Astrocyte of the cerebellum (primary cell): ENCODE results near the gene KNL1.

Source experiments
- DNase-seq: peaks from one replicate; pipeline ENCODE4 v3.0.0-alpha.2; 2011; ENCODE audit warnings: low read depth
- H3K4me3 ChIP-seq: 2 replicates; pipeline ENCODE4 v1.5.1; 2011; ENCODE audit warnings: mild to moderate bottlenecking, low read depth, low read length, moderate library complexity
- CTCF ChIP-seq: IDR thresholded peaks from 2 replicates; pipeline ENCODE4 v1.5.1; 2012; ENCODE audit warnings: low read length, low read depth, moderate library complexity, mild to moderate bottlenecking; ENCODE audit errors: missing control alignments
- in situ Hi-C: cut with HindIII; loops from 2 replicates; pipeline ENCODE4 v1.10.0; 2017; ENCODE audit warnings: low sequenced_read_pairs

Gene KNL1

GRCh38 chr15:40695469-40695890, 101.4 kb downstream of the KNL1 start:
- DNase-seq = no peak
- peak overlapping the region; percentile 90 for H3K4me3 ChIP-seq
- no peak for TF ChIP-seq CTCF
- in situ Hi-C loops = no loop called here

DNA sequence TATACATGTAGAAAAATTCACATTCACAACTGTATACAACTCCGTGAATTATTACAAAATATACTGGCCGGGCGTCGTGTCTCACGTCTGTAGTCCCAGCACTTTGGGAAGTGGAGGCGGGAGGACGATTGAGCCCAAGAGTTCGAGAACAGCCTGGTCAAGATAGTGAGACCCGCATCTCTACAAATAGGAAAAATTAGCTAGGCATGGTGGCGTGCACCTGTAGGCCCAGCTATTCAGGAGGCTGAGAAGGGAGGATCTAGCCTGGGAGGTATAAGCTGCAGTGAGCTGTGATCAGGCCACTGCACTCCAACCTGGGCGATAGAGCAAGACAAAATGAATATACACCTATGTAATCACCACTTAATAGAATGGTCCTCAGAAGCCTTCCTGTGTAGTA, 102.2 kb downstream of the KNL1 start:
- peak overlapping the region; percentile 90 for H3K4me3 ChIP-seq
- in situ Hi-C loops = no loop called here

GRCh38 chr15:40697916-40698315, 103.9 kb downstream of the KNL1 start:
- DNase-seq = no peak
- in situ Hi-C loops = no loop called here
- H3K4me3 ChIP-seq = no peak overlapping the region
- TF ChIP-seq CTCF = no peak

More for the DNA sequence above, 102.2 kb downstream of the KNL1 start:
- no peak for DNase-seq
- no peak for TF ChIP-seq CTCF

DNA sequence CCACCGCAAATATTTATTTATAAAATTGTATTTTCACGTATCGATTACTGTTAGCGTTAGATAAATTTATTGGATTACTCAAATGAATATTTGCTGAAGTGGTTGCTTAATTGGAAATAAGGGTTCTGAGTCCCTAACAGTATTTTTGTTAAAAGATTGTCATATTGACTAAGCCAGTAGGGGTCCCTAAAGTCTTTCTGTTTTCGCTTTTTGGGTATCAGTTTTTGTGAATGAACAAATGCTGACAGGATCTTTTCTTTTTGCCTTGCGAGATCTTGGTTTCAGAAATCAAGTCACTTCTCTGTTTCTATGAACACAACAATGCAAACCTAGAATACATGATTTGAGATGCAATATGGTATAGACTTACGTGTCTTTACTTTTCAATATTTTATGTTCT, 108.0 kb downstream of the KNL1 start:
- no peak for DNase-seq
- in situ Hi-C loops = no loop called here
- H3K4me3 ChIP-seq = no peak overlapping the region
- no peak for TF ChIP-seq CTCF

GRCh38 chr15:40706121-40706520, 112.1 kb downstream of the KNL1 start:
- in situ Hi-C loops = no loop called here
- H3K4me3 ChIP-seq = no peak overlapping the region
- DNase-seq = no peak
- no peak for TF ChIP-seq CTCF
